Kidney epithelial cell (primary cell): ENCODE results near the gene RASSF10. TPM values are rescaled to one million over a fixed set of nuclear protein-coding genes. Genes with fewer than 3 reads are reported as not detected.
A peak's percentile ranks its signal among the peaks of the same experiment; 100 is the strongest.

Source experiments
- DNase-seq: peaks from one replicate; pipeline ENCODE4 v3.0.0-alpha.2; 2010; ENCODE audit warnings: low read depth
- H3K27me3 ChIP-seq: 2 replicates; pipeline ENCODE4 v1.6.0; 2011; ENCODE audit warnings: low read length; ENCODE audit not compliant: control insufficient read depth, insufficient read depth
- H3K36me3 ChIP-seq: 2 replicates; pipeline ENCODE4 v1.5.1; 2011; ENCODE audit warnings: low read length; ENCODE audit not compliant: control insufficient read depth, insufficient read depth
- H3K4me3 ChIP-seq: 2 replicates; pipeline ENCODE4 v1.5.1; 2011; ENCODE audit warnings: low read depth, mild to moderate bottlenecking, control low read depth, low read length
- total RNA-seq: library from RNA; depleted of rRNA; stranded (reverse); fragments of >200 nt; gene quantifications from 2 replicates; pipeline ENCODE4 v1.2.3, GENCODE V29; 2015
- TF ChIP-seq, protein P1 (sequence below): IDR thresholded peaks from 2 replicates; pipeline ENCODE4 v1.5.1; 2011; ENCODE audit warnings: mild to moderate bottlenecking, moderate library complexity, low read length, control low read depth, inconsistent platforms; ENCODE audit not compliant: insufficient read depth, poor library complexity, severe bottlenecking

RASSF10 gene
- total RNA-seq, 1 donor from 2014 or later, result 3.5 TPM

DNA sequence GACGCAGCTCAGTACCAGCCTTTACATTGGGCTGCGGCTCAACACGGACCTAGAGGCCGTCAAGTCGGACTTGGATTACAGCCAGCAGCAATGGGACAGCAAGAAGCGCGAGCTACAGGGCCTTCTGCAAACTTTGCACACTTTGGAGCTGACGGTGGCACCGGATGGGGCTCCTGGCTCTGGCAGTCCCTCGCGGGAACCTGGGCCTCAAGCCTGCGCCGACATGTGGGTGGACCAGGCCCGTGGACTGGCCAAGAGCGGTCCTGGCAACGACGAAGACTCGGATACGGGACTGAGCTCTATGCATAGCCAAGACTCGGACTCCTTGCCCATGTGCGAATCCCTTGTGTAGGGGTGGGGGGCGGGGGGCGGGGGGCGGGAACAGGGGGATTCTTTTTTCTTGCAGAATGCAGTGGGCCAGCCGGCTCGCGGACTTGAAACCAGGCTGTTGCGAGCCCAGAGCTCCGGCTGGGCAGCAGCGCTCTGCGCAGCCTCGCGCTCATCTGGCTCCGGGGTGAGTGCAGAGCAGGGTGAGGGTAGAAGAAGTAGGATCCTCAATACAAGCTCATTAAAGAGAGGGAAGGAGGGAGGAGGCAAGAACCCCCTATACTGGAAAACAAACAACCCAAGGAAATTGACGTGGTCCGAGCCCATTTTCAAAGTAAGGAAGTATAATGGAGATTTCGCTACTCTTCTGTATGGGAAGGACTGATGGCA lies 1.8 kb downstream of the RASSF10 start:
- DNase-seq, result no peak
- H3K4me3 ChIP-seq, result peak overlapping the region; percentile 79

DNA sequence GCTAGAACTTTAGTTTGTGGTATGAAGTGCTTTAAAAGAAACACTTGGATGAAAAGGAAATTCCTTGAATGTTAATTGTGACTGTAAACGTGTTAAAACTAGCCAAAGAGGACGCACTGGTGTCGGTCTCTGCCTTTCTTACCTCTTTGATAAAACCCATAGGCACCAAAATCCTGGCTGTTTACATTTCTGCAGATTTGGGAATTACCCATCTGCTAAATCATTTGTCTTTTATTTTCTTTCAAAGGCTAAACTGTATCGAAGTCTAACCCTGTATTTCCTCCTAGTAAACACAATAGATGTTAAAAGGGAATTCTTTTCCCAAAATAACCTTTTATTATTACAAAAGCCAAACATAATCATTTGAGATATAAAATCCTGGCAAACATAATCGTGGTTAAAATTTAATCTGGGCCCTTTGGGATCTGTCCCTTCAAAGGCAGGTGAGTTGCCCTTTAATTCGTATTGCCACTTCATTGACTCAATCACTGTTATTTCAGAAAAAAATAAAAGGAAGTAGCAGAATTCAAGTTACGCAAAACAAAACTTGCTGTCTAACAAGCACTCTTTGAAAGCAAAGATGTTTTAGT lies 2.4 kb downstream of the RASSF10 start:
- peak overlapping the region; percentile 79 for H3K4me3 ChIP-seq
- no peaks in the 10 kb centered on the region for H3K27me3 ChIP-seq
- no peak for DNase-seq
- TF ChIP-seq, protein P1, sequence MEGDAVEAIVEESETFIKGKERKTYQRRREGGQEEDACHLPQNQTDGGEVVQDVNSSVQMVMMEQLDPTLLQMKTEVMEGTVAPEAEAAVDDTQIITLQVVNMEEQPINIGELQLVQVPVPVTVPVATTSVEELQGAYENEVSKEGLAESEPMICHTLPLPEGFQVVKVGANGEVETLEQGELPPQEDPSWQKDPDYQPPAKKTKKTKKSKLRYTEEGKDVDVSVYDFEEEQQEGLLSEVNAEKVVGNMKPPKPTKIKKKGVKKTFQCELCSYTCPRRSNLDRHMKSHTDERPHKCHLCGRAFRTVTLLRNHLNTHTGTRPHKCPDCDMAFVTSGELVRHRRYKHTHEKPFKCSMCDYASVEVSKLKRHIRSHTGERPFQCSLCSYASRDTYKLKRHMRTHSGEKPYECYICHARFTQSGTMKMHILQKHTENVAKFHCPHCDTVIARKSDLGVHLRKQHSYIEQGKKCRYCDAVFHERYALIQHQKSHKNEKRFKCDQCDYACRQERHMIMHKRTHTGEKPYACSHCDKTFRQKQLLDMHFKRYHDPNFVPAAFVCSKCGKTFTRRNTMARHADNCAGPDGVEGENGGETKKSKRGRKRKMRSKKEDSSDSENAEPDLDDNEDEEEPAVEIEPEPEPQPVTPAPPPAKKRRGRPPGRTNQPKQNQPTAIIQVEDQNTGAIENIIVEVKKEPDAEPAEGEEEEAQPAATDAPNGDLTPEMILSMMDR, result no peak
- no peaks in the 10 kb centered on the region for H3K36me3 ChIP-seq

More for the DNA sequence above, 1.8 kb downstream of the RASSF10 start:
- TF ChIP-seq, protein P1, result no peak
- no peaks in the 10 kb centered on the region for H3K36me3 ChIP-seq
- no peaks in the 10 kb centered on the region for H3K27me3 ChIP-seq

GRCh38 chr11:13012056-13012661 lies 3.0 kb downstream of the RASSF10 start:
- H3K36me3 ChIP-seq, result no peaks in the 10 kb centered on the region
- DNase-seq, result peak; percentile 35
- H3K27me3 ChIP-seq, result no peaks in the 10 kb centered on the region
- peak overlapping the region; percentile 79 for H3K4me3 ChIP-seq
- TF ChIP-seq, protein P1, result no peak

DNA sequence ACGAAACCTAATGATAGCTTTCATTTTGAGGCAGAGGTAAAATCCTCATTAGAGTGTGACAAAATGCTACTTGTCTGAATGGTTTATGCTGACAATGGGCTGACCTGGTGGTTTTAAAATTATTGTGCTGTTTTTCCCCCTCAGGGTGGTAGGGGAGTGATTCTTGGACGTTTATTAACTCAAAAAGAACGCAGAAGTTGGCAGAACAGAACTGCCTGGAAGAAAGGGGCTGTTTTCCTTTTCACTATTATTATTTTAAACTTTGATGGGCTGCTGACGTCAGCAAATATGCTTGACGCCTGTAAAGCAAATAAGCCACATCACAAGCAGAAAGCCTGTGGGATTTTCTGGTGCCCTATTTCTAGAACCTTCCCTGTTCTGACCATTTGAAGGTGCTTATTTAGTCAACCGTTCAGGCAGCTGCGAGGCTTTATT lies 4.0 kb downstream of the RASSF10 start:
- no peak for DNase-seq
- H3K36me3 ChIP-seq, result no peaks in the 10 kb centered on the region
- H3K4me3 ChIP-seq, result no peak overlapping the region
- TF ChIP-seq, protein P1, result no peak
- H3K27me3 ChIP-seq, result no peaks in the 10 kb centered on the region

GRCh38 chr11:13015753-13016152 lies 6.6 kb downstream of the RASSF10 start:
- Histone ChIP-seq H3K27me3 (no peaks in the 10 kb centered on the region), H3K36me3 (no peaks in the 10 kb centered on the region), H3K4me3 (no peak overlapping the region)
- TF ChIP-seq, protein P1, result no peak
- DNase-seq, result no peak
